DOHH2 (cell line): ENCODE results near the gene FTO.

ENCODE experiments used
- H3F3A ChIP-seq: fragments of 200-600 bp; sonication (generic), shearing (Covaris generic); 2 replicates; pipeline ENCODE4 v1.6.0; 2016; ENCODE audit warnings: antibody characterized with exemption, mild to moderate bottlenecking; ENCODE audit not compliant: control insufficient read depth, insufficient read depth
- H3K27ac ChIP-seq: fragments of 200-600 bp; sonication (generic); 2 replicates; pipeline ENCODE4 v1.5.1; 2014; ENCODE audit warnings: low read depth, mild to moderate bottlenecking, low read length, moderate library complexity
- H3K27me3 ChIP-seq: fragments of 200-600 bp; sonication (generic); 2 replicates; pipeline ENCODE4 v1.6.1; 2014; ENCODE audit warnings: mild to moderate bottlenecking, low read length, mixed read lengths; ENCODE audit not compliant: control insufficient read depth
- H3K36me3 ChIP-seq: fragments of 200-600 bp; sonication (generic); 2 replicates; pipeline ENCODE4 v1.6.1; 2014; ENCODE audit warnings: mild to moderate bottlenecking, low read length, moderate library complexity, mixed read lengths; ENCODE audit not compliant: control insufficient read depth
- H3K4me1 ChIP-seq: fragments of 200-600 bp; sonication (generic); 2 replicates; pipeline ENCODE4 v1.6.1; 2014; ENCODE audit warnings: mild to moderate bottlenecking, low read length, mixed read lengths; ENCODE audit not compliant: control insufficient read depth
- H3K4me2 ChIP-seq: fragments of 200-600 bp; sonication (generic); 2 replicates; pipeline ENCODE4 v1.6.0; 2014; ENCODE audit warnings: mild to moderate bottlenecking, low read length, moderate library complexity
- H3K4me3 ChIP-seq: fragments of 200-600 bp; sonication (generic); 2 replicates; pipeline ENCODE4 v1.5.1; 2014; ENCODE audit warnings: mild to moderate bottlenecking, low read length, mixed read lengths
- H3K79me2 ChIP-seq: fragments of 200-600 bp; sonication (generic); 2 replicates; pipeline ENCODE4 v1.6.1; 2014; ENCODE audit warnings: mild to moderate bottlenecking, low read length, mixed read lengths; ENCODE audit not compliant: control insufficient read depth
- H3K9me2 ChIP-seq: fragments of 200-600 bp; sonication (generic); replicated peaks from 2 replicates; pipeline ENCODE4 v1.6.1; 2014; ENCODE audit warnings: mild to moderate bottlenecking, low read length, mixed read lengths; ENCODE audit not compliant: control insufficient read depth
- H3K9me3 ChIP-seq: fragments of 200-600 bp; sonication (generic); 2 replicates; pipeline ENCODE4 v1.6.1; 2014; ENCODE audit warnings: antibody characterized with exemption, low read length, mixed read lengths; ENCODE audit not compliant: control insufficient read depth, insufficient read depth
- H4K20me1 ChIP-seq: fragments of 200-600 bp; sonication (generic); 2 replicates; pipeline ENCODE4 v1.6.0; 2014; ENCODE audit warnings: low read depth, mild to moderate bottlenecking, antibody characterized with exemption, low read length, moderate library complexity; ENCODE audit not compliant: control insufficient read depth, insufficient read depth
- EZH2phosphoT487 ChIP-seq: fragments of 200-600 bp; sonication (generic); IDR thresholded peaks from 2 replicates; pipeline ENCODE4 v1.6.1; 2017; ENCODE audit warnings: borderline replicate concordance, mild to moderate bottlenecking, antibody characterized with exemption, low read length, moderate library complexity, mixed read lengths
- TF ChIP-seq, protein P1 (sequence below): fragments of 200-600 bp; sonication (generic); IDR thresholded peaks from one replicate; pipeline ENCODE4 v1.5.1; 2014; ENCODE audit warnings: antibody characterized with exemption, mild to moderate bottlenecking, low read depth, low read length; ENCODE audit not compliant: poor library complexity, severe bottlenecking

FTO gene

DNA sequence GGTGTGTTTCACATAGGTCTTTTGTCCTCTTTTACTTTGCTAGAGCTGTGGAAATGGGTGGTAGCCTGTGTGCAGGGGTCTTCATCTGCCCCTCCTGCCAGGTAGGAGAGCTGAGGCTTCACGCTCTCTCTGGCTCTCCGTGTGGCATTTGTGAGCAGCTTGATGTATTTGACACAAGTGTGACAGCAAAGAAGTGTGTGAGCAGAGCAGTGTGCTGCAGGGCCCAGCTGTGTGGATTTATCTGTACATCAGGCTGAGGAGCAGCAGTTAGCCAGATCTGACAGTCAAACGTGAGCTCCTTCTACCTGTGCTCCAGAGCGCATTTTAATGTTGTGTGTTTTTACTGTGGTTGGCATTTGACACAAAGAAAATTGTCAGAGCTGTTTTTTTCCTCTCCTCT lies 101.8 kb downstream of the FTO start:
- no peak overlapping the region for H3K4me2 ChIP-seq
- no peaks in the 10 kb centered on the region for H3K9me3 ChIP-seq
- no peak overlapping the region for H3K4me3 ChIP-seq
- H3K79me2 ChIP-seq = peaks cover 21% of the 10 kb centered on the region
- no peaks in the 10 kb centered on the region for H4K20me1 ChIP-seq
- H3K4me1 ChIP-seq = no peaks in the 10 kb centered on the region
- H3K27ac ChIP-seq = no peak overlapping the region
- TF ChIP-seq EZH2phosphoT487 = no peak
- no peaks in the 10 kb centered on the region for H3K27me3 ChIP-seq
- peaks cover 2% of the 10 kb centered on the region; the same call in 1 of the 2 replicates for H3K36me3 ChIP-seq
- no peaks in the 10 kb centered on the region for H3K9me2 ChIP-seq
- H3F3A ChIP-seq = no peaks in the 10 kb centered on the region

DNA sequence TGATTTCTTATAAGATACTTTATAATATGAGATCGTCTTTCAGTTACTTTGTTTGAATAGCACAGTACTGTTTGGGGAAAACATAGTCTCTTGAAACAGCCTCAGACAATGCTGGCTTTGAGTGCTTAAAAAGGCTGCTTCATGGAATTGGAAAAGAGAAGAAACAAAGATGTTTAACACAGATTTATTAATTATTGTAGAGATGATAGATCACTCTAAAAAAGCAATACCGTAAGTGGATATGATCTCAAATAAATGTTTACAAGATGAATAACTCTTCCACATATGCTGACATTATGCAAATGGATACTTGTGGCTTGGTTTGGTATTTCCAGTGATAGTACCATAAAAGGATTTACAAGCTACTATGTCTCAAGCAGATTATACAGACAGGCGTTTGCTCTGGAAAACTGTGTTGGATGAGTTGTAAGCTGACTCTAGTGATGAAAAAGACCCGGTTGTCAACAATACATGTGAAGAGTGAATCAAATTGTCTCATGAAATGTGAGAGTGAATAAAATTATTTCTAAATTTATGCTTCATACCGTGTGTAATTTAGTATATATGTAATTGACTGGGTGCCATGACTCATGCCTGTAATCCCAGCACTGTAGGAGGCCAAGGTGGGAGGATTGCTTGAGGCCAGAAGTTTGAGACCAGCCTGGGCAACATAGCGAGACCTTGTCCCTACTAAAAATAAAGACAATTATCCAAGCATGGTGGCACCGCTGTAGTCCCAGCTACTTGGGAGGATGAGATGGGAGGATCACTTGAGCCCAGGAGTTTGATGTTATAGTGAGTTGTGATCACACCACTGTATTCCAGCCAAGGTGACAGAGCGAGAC lies 105.4 kb downstream of the FTO start:
- no peaks in the 10 kb centered on the region for H3K4me1 ChIP-seq
- H3K9me3 ChIP-seq = no peaks in the 10 kb centered on the region
- H3K27me3 ChIP-seq = no peaks in the 10 kb centered on the region
- peaks cover 16% of the 10 kb centered on the region; the same call in 1 of the 2 replicates for H3K79me2 ChIP-seq
- H3K4me2 ChIP-seq = no peak overlapping the region
- no peak overlapping the region for H3K27ac ChIP-seq
- H4K20me1 ChIP-seq = no peaks in the 10 kb centered on the region
- H3K9me2 ChIP-seq = no peaks in the 10 kb centered on the region
- no peak overlapping the region for H3K4me3 ChIP-seq
- no peaks in the 10 kb centered on the region for H3F3A ChIP-seq
- peaks cover 2% of the 10 kb centered on the region; the same call in 1 of the 2 replicates for H3K36me3 ChIP-seq
- TF ChIP-seq, protein P1, sequence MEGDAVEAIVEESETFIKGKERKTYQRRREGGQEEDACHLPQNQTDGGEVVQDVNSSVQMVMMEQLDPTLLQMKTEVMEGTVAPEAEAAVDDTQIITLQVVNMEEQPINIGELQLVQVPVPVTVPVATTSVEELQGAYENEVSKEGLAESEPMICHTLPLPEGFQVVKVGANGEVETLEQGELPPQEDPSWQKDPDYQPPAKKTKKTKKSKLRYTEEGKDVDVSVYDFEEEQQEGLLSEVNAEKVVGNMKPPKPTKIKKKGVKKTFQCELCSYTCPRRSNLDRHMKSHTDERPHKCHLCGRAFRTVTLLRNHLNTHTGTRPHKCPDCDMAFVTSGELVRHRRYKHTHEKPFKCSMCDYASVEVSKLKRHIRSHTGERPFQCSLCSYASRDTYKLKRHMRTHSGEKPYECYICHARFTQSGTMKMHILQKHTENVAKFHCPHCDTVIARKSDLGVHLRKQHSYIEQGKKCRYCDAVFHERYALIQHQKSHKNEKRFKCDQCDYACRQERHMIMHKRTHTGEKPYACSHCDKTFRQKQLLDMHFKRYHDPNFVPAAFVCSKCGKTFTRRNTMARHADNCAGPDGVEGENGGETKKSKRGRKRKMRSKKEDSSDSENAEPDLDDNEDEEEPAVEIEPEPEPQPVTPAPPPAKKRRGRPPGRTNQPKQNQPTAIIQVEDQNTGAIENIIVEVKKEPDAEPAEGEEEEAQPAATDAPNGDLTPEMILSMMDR = no peak
- no peak for TF ChIP-seq EZH2phosphoT487

DNA sequence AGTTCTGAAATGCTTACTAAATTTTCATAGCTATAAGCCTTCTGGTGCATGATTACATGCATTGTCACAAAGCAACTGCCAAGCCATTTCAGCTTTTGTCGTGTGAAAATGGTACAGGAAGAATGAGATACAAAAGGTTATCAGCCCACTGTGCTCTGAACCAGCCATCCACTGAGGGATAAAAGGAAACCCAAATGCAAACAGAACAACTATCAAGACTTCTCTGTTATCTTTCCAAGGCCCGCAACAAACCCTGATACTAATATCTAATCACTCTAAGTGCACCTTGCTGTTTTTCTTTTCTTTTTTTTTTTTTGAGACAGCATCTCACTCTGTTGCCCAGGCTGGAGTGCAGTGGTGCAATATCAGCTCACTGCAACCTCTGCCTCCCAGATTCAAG lies 109.0 kb downstream of the FTO start:
- Histone ChIP-seq H4K20me1 (no peaks in the 10 kb centered on the region), H3F3A (no peaks in the 10 kb centered on the region), H3K27me3 (no peaks in the 10 kb centered on the region), H3K79me2 (0 out of 2 replicates have a peak, but pooled peaks cover 3% of the 10 kb centered on the region), H3K36me3 (peaks cover 2% of the 10 kb centered on the region; the same call in 1 of the 2 replicates), H3K4me1 (no peaks in the 10 kb centered on the region), H3K27ac (no peak overlapping the region), H3K4me3 (no peak overlapping the region), H3K4me2 (no peak overlapping the region), H3K9me3 (no peaks in the 10 kb centered on the region), H3K9me2 (no peaks in the 10 kb centered on the region)
- no peak for TF ChIP-seq EZH2phosphoT487
- TF ChIP-seq, protein P1 = no peak

DNA sequence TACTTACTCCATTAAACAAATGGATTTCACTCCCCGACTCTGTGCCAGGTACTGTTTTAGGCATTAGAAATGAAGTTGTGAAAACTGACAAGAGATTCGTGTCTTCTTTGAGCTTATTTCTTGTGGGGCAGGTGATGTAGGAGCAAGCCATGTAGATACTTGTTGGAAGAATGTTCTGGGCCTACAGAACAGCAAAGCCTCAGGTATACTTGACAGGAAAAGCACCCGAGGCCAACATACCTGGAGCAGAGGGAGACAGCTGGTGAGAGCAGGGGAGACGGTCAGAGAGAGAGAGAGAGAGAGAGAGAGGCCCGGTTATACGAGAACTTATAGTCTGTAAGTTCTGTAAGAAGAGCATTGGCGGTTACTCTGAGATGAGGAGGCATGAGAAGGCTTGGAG lies 110.8 kb downstream of the FTO start:
- no peak overlapping the region for H3K27ac ChIP-seq
- no peaks in the 10 kb centered on the region for H4K20me1 ChIP-seq
- H3K79me2 ChIP-seq = no peaks in the 10 kb centered on the region
- no peak overlapping the region for H3K4me2 ChIP-seq
- H3K9me3 ChIP-seq = no peaks in the 10 kb centered on the region
- no peak overlapping the region for H3K4me3 ChIP-seq
- H3K27me3 ChIP-seq = no peaks in the 10 kb centered on the region
- peaks cover 2% of the 10 kb centered on the region; the same call in 1 of the 2 replicates for H3K36me3 ChIP-seq
- TF ChIP-seq, protein P1 = no peak
- no peaks in the 10 kb centered on the region for H3K9me2 ChIP-seq
- H3F3A ChIP-seq = 0 out of 2 replicates have a peak, but pooled peaks cover 4% of the 10 kb centered on the region
- H3K4me1 ChIP-seq = peaks cover 3% of the 10 kb centered on the region
